PC-9 (cell line): ENCODE measurements around the gene SARS1. TPM values are rescaled to one million over a fixed set of nuclear protein-coding genes. Genes with fewer than 3 reads are reported as not detected.

Experiments used
- BruUV-seq: library from RNA; stranded (reverse); fragments of 400-500 nt; replicated peaks from 2 replicates; lab custom pipeline; 2021; lab: Mats Ljungman, UMichigan
- CTCF ChIA-PET: fragments of 300-600 bp; sonication (Branson Sonifier 250); formaldehyde crosslinking; loops from one replicate; lab custom pipeline; 2022; ENCODE audit warnings: antibody characterized with exemption; lab: Charles Lee
- POLR2A ChIA-PET: fragments of 300-600 bp; sonication (Branson Sonifier 250); formaldehyde crosslinking; loops from one replicate; lab custom pipeline; 2022; ENCODE audit warnings: antibody characterized with exemption; ENCODE audit not compliant: unreplicated experiment; lab: Charles Lee
- DNase-seq, 2 experiments: peaks; one replicate each; pipeline versions ENCODE4 v3.0.0 to v3.0.0-alpha.2; 2015 to 2022; ENCODE audit warnings: mixed read lengths in 1 of 2
- H2AFZ ChIP-seq: fragments of 200-600 bp; sonication (generic); 2 replicates; pipeline ENCODE4 v1.8.1; 2017; ENCODE audit warnings: antibody characterized with exemption
- H3F3A ChIP-seq: fragments of 200-600 bp; sonication (generic); 2 replicates; pipeline ENCODE4 v1.8.1; 2017; ENCODE audit warnings: antibody characterized with exemption, mild to moderate bottlenecking, low read depth; ENCODE audit not compliant: insufficient read depth
- H3K27ac ChIP-seq: fragments of 200-600 bp; sonication (generic); 2 replicates; pipeline ENCODE4 v1.6.1; 2016; ENCODE audit warnings: mixed run types
- H3K27me3 ChIP-seq: fragments of 200-600 bp; sonication (generic); 2 replicates; pipeline ENCODE4 v1.6.1; 2016; ENCODE audit warnings: low read depth, mixed run types; ENCODE audit not compliant: insufficient read depth
- H3K36me3 ChIP-seq: fragments of 200-600 bp; sonication (generic); 2 replicates; pipeline ENCODE4 v1.6.1; 2016; ENCODE audit warnings: low read depth, mixed run types
- H3K4me1 ChIP-seq: fragments of 200-600 bp; sonication (generic); replicated peaks from 2 replicates; pipeline ENCODE4 v1.6.1; 2016; ENCODE audit warnings: mixed run types; ENCODE audit not compliant: insufficient read depth
- H3K4me2 ChIP-seq: fragments of 200-600 bp; sonication (generic); 2 replicates; pipeline ENCODE4 v1.6.1; 2017; ENCODE audit warnings: mixed run types
- H3K4me3 ChIP-seq: fragments of 200-600 bp; sonication (generic); 2 replicates; pipeline ENCODE4 v1.6.1; 2016; ENCODE audit warnings: mixed run types
- H3K79me2 ChIP-seq: fragments of 200-600 bp; sonication (generic); 2 replicates; pipeline ENCODE4 v1.6.1; 2017; ENCODE audit warnings: low read depth, mixed run types
- H3K9me2 ChIP-seq: fragments of 200-600 bp; sonication (generic); 2 replicates; pipeline ENCODE4 v1.8.1; 2017; ENCODE audit warnings: mild to moderate bottlenecking; ENCODE audit not compliant: insufficient read depth
- H3K9me3 ChIP-seq: fragments of 200-600 bp; sonication (generic); 2 replicates; pipeline ENCODE4 v1.8.1; 2016; ENCODE audit warnings: low read depth; ENCODE audit not compliant: insufficient read depth
- H4K20me1 ChIP-seq: fragments of 200-600 bp; sonication (generic); 2 replicates; pipeline ENCODE4 v1.8.1; 2017; ENCODE audit not compliant: insufficient read depth
- EZH2 ChIP-seq: fragments of 200-600 bp; sonication (generic); IDR thresholded peaks from 2 replicates; pipeline ENCODE4 v1.8.0; 2017; ENCODE audit warnings: antibody characterized with exemption, low read depth
- intact Hi-C: fragments of 100-400 bp; cut with micrococcal nuclease; formaldehyde crosslinking; loops from one replicate; pipeline ENCODE4 v1.10.0; 2022; ENCODE audit not compliant: unreplicated experiment
- total RNA-seq: library from RNA; stranded (reverse); gene quantifications from 2 replicates; pipeline ENCODE4 v1.2.3, GENCODE V29; 2021
- TF ChIP-seq, protein P1 (sequence below): fragments of 200-600 bp; sonication (generic); conservative IDR thresholded peaks from 2 replicates; pipeline ENCODE4 v1.6.1; 2017; ENCODE audit warnings: mixed run types, antibody characterized with exemption, mild to moderate bottlenecking, moderate library complexity

SARS1 gene
- total RNA-seq, 1 experiment from 2014 or later: 206 TPM

DNA sequence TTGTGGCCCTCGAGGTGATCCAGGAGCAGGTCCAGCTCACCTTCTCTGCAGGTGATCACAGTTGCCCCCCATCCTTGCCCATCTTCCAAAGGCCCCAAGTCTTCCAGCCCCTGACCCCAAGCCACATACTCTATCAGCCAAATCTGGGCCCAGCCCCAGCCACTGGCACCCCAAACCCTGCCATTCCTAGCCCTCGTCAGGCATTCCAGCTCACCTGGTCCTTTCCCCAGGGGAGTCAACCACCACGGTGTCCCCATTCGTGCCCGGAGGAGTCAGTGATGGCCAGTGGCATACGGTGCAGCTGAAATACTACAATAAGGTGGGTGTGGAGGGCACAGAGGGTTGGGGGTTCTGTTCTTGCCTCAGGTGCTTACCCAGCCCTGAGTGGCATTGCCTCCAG lies 47.9 kb downstream of the SARS1 start:
- H3K36me3 ChIP-seq: no peaks in the 10 kb centered on the region
- H3K4me2 ChIP-seq: no peak overlapping the region
- H3K79me2 ChIP-seq: no peaks in the 10 kb centered on the region
- intact Hi-C loops: loop anchor here (5.0 to 10.0 kb wide), 2 partner anchors 219 to 307 kb away; partner anchors contain the start of gene WDR47
- POLR2A ChIA-PET: no interaction called here
- no peak for TF ChIP-seq EZH2
- TF ChIP-seq, protein P1, sequence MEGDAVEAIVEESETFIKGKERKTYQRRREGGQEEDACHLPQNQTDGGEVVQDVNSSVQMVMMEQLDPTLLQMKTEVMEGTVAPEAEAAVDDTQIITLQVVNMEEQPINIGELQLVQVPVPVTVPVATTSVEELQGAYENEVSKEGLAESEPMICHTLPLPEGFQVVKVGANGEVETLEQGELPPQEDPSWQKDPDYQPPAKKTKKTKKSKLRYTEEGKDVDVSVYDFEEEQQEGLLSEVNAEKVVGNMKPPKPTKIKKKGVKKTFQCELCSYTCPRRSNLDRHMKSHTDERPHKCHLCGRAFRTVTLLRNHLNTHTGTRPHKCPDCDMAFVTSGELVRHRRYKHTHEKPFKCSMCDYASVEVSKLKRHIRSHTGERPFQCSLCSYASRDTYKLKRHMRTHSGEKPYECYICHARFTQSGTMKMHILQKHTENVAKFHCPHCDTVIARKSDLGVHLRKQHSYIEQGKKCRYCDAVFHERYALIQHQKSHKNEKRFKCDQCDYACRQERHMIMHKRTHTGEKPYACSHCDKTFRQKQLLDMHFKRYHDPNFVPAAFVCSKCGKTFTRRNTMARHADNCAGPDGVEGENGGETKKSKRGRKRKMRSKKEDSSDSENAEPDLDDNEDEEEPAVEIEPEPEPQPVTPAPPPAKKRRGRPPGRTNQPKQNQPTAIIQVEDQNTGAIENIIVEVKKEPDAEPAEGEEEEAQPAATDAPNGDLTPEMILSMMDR: no peak
- no peak overlapping the region for H2AFZ ChIP-seq
- no peaks in the 10 kb centered on the region for H4K20me1 ChIP-seq
- DNase-seq: no peak
- no peaks in the 10 kb centered on the region for H3K9me3 ChIP-seq
- no peaks in the 10 kb centered on the region for H3K9me2 ChIP-seq
- no peaks in the 10 kb centered on the region for H3K27me3 ChIP-seq
- H3K4me1 ChIP-seq: peaks cover 14% of the 10 kb centered on the region
- CTCF ChIA-PET: no interaction called here
- no peak overlapping the region for H3K4me3 ChIP-seq
- no TSS peak for BruUV-seq
- H3F3A ChIP-seq: peaks cover 17% of the 10 kb centered on the region
- H3K27ac ChIP-seq: no peak overlapping the region

DNA sequence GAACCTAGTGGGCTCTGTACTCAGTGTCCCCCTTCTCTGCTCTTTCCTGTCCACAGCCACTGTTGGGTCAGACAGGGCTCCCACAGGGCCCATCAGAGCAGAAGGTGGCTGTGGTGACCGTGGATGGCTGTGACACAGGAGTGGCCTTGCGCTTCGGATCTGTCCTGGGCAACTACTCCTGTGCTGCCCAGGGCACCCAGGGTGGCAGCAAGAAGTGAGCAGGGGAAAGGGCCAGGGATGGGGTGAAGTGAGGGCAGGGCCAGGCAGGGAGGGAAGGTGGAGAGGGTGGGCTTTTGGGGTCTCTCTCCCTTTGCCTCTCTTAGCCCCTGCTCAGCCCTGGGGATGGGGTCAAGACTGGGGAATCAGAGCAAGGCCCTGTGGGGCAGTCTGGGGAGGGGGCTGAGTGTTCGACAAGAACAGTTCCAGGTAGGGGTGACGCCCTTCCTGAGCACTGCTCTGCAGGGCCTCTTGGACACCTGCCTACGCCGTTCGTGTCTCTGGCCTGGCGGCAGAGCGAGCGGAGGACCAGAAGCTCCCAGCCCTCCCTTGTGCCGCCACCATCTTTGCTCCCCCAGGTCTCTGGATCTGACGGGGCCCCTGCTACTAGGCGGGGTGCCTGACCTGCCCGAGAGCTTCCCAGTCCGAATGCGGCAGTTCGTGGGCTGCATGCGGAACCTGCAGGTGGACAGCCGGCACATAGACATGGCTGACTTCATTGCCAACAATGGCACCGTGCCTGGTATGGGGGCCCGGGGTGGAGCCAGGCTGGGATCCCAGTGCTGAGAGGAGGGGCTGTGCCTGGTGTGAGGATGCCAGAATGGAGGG lies 48.7 kb downstream of the SARS1 start:
- H3K27ac ChIP-seq: no peak overlapping the region
- TF ChIP-seq, protein P1: no peak
- no peak for TF ChIP-seq EZH2
- ChIA-PET POLR2A (no interaction called here), CTCF (interaction anchor here (1.1 kb wide), 1 partner anchor 16 kb away, joined by 3 read pairs; no protein-coding TSS in a partner anchor)
- intact Hi-C loops: loop anchor here (1.0 to 10.0 kb wide), 9 partner anchors 12 to 308 kb away; partner anchors contain the start of gene WDR47
- no peaks in the 10 kb centered on the region for H3K79me2 ChIP-seq
- H3K9me2 ChIP-seq: no peaks in the 10 kb centered on the region
- BruUV-seq: no TSS peak
- no peaks in the 10 kb centered on the region for H3K27me3 ChIP-seq
- no peaks in the 10 kb centered on the region for H3K36me3 ChIP-seq
- no peak overlapping the region for H3K4me2 ChIP-seq
- H2AFZ ChIP-seq: no peak overlapping the region
- peaks cover 14% of the 10 kb centered on the region for H3K4me1 ChIP-seq
- H3F3A ChIP-seq: peaks cover 14% of the 10 kb centered on the region; the same call in 1 of the 2 replicates
- no peak for DNase-seq
- no peaks in the 10 kb centered on the region for H4K20me1 ChIP-seq
- no peak overlapping the region for H3K4me3 ChIP-seq
- no peaks in the 10 kb centered on the region for H3K9me3 ChIP-seq

DNA sequence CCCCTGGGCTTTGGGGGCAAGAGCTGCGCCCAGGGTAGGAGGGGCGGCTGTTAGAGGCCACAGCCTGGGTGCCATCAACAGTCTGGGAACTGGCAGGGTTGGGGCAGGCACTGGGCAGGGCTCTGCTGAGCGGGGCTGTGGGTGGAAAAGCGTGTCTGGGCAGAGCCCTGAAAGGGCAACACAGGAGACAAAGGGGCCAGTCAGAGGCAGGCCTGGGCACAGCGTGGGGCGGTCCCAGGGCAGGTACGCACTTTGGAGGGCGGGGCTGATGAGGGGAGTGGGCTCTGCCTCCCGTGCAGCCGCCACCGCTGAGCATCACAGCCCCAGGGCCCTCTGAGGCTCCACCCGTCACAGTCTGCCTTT lies 49.5 kb downstream of the SARS1 start:
- Histone ChIP-seq H3F3A (peaks cover 11% of the 10 kb centered on the region; the same call in 1 of the 2 replicates), H3K4me1 (peaks cover 10% of the 10 kb centered on the region), H3K4me2 (no peak overlapping the region), H3K27ac (no peak overlapping the region), H3K9me3 (no peaks in the 10 kb centered on the region), H4K20me1 (no peaks in the 10 kb centered on the region), H3K9me2 (no peaks in the 10 kb centered on the region), H3K4me3 (no peak overlapping the region), H3K36me3 (no peaks in the 10 kb centered on the region), H2AFZ (no peak overlapping the region), H3K79me2 (no peaks in the 10 kb centered on the region), H3K27me3 (no peaks in the 10 kb centered on the region)
- BruUV-seq: no TSS peak
- intact Hi-C loops: loop anchor here (1.0 to 10.0 kb wide), 9 partner anchors 11 to 308 kb away; partner anchors contain the start of gene WDR47
- TF ChIP-seq, protein P1: no peak
- TF ChIP-seq EZH2: no peak
- ChIA-PET POLR2A (no interaction called here), CTCF (interaction anchor here (1.0 to 1.1 kb wide), 3 partner anchors 16 to 269 kb away, joined by 3 to 5 read pairs (median 4); a partner anchor contains a TSS)
- DNase-seq: no peak
